ENCODE data around the gene PCNX4.

Gene PCNX4

GRCh38 chr14:60101786-60102185 lies 10.1 kb downstream of the PCNX4 start:
- TF ChIP-seq CTCF (IDR thresholded peaks at IDR 0.05; ENCODE audit: control insufficient read depth, extremely low read depth, insufficient read depth): no peak
- no peak overlapping the region for H3K4me3 ChIP-seq (ENCODE audit: low read depth, low read length)
- DNase-seq (ENCODE audit: low read depth): no peak

GRCh38 chr14:60102389-60102788 lies 10.7 kb downstream of the PCNX4 start:
- no peak overlapping the region for H3K4me3 ChIP-seq (ENCODE audit: low read depth, low read length)
- no peak for TF ChIP-seq CTCF (IDR thresholded peaks at IDR 0.05; ENCODE audit: control insufficient read depth, extremely low read depth, insufficient read depth)
- DNase-seq (ENCODE audit: low read depth): no peak

GRCh38 chr14:60106339-60106738 lies 14.6 kb downstream of the PCNX4 start:
- TF ChIP-seq CTCF (IDR thresholded peaks at IDR 0.05; ENCODE audit: control insufficient read depth, extremely low read depth, insufficient read depth): no peak
- no peak overlapping the region for H3K4me3 ChIP-seq (ENCODE audit: low read depth, low read length)
- DNase-seq (ENCODE audit: low read depth): no peak

- TF ChIP-seq CTCF (IDR thresholded peaks at IDR 0.05; ENCODE audit: control insufficient read depth, extremely low read depth, insufficient read depth): no peak
- no peak overlapping the region for H3K4me3 ChIP-seq (ENCODE audit: low read depth, low read length)
- no peak for DNase-seq (ENCODE audit: low read depth)
These were observed 15.8 kb downstream of the PCNX4 start for GRCh38 chr14:60107477-60107876.

GRCh38 chr14:60111732-60112131 lies 20.0 kb downstream of the PCNX4 start:
- no peak for TF ChIP-seq CTCF (IDR thresholded peaks at IDR 0.05; ENCODE audit: control insufficient read depth, extremely low read depth, insufficient read depth)
- no peak for DNase-seq (ENCODE audit: low read depth)
- H3K4me3 ChIP-seq (ENCODE audit: low read depth, low read length): no peak overlapping the region

GRCh38 chr14:60114881-60115280 lies 23.2 kb downstream of the PCNX4 start:
- TF ChIP-seq CTCF (IDR thresholded peaks at IDR 0.05; ENCODE audit: control insufficient read depth, extremely low read depth, insufficient read depth): no peak
- no peak for DNase-seq (ENCODE audit: low read depth)
- H3K4me3 ChIP-seq (ENCODE audit: low read depth, low read length): no peak overlapping the region

- H3K4me3 ChIP-seq (ENCODE audit: low read depth, low read length): no peak overlapping the region
- TF ChIP-seq CTCF (IDR thresholded peaks at IDR 0.05; ENCODE audit: control insufficient read depth, extremely low read depth, insufficient read depth): no peak
- no peak for DNase-seq (ENCODE audit: low read depth)
These were observed 24.5 kb downstream of the PCNX4 start for GRCh38 chr14:60116181-60116580.

Data from LNCaP clone FGC (cell line).